DND-41 (cell line): ENCODE data around the gene HCRT.

Experiments used
- CTCF ChIP-seq: IDR thresholded peaks from 2 replicates; pipeline ENCODE4 v1.5.1; 2012; ENCODE audit warnings: borderline replicate concordance, low read length, moderate library complexity, mild to moderate bottlenecking; ENCODE audit not compliant: poor library complexity, severe bottlenecking; ENCODE audit errors: extremely low read depth
- EZH2 ChIP-seq: IDR thresholded peaks from 3 replicates; pipeline ENCODE4 v1.6.1; 2012; ENCODE audit warnings: borderline replicate concordance, low read depth, mild to moderate bottlenecking, moderate library complexity, low read length, inconsistent platforms; ENCODE audit not compliant: severe bottlenecking

GRCh38 chr17:42136654-42137051 is 48.6 kb downstream of the HCRT start:
- TF ChIP-seq CTCF (no peak), EZH2 (no peak)
